Type B pancreatic cell (in vitro differentiated cells): ENCODE measurements around the gene COQ7. TPM values are rescaled to one million over a fixed set of nuclear protein-coding genes. Genes with fewer than 3 reads are reported as not detected.

Source experiments
- DNase-seq: peaks from one replicate; pipeline ENCODE4 v3.0.0; 2021; ENCODE audit warnings: mixed read lengths; ENCODE audit not compliant: unreplicated experiment; ENCODE audit errors: extremely low spot score
- H3K27ac Mint-ChIP-seq: 2 replicates; pipeline ENCODE4 v1.8.0; 2021; ENCODE audit warnings: mild to moderate bottlenecking, mixed read lengths
- H3K27me3 Mint-ChIP-seq: 2 replicates; pipeline ENCODE4 v1.8.0; 2021; ENCODE audit warnings: mixed read lengths
- H3K36me3 Mint-ChIP-seq: 2 replicates; pipeline ENCODE4 v1.8.0; 2021; ENCODE audit warnings: mixed read lengths
- H3K4me1 Mint-ChIP-seq: one replicate; pipeline ENCODE4 v1.8.0; 2021; ENCODE audit warnings: mixed read lengths; ENCODE audit not compliant: unreplicated experiment
- H3K4me3 Mint-ChIP-seq: 2 replicates; pipeline ENCODE4 v1.8.0; 2021; ENCODE audit warnings: mild to moderate bottlenecking, mixed read lengths
- H3K9me3 Mint-ChIP-seq: 2 replicates; pipeline ENCODE4 v1.8.0; 2021; ENCODE audit warnings: mixed read lengths
- total RNA-seq: library from RNA; stranded (reverse); gene quantifications from 2 replicates; pipeline ENCODE4 v1.2.1, GENCODE V29; 2021; ENCODE audit warnings: low replicate concordance
- TF ChIP-seq, protein P1 (sequence below): fragments of 200-600 bp; sonication (generic); conservative IDR thresholded peaks from 2 replicates; pipeline ENCODE4 v1.5.0; 2021; ENCODE audit warnings: antibody characterized with exemption, mild to moderate bottlenecking

Gene COQ7
- total RNA-seq, 1 donor from 2014 or later: 21.7 TPM

DNA sequence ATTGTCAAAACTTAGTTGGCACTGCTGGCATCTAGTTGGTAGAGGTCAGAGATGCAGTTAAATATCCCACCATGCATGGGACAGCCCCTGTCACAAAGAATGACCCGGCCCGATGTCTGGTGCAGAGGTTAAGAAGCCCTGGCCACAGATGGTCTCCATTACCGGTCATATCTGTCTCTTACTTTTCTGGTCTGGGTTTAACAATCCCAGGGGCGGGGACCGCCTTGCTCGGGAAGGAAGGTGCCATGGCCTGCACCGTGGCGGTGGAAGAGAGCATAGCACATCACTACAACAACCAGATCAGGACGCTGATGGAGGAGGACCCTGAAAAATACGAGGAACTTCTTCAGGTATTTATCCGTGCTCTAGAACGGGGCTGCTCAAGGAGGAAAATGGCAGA is 8.1 kb downstream of the COQ7 start:
- Mint-ChIP-seq H3K27me3 (no peaks in the 10 kb centered on the region), H3K4me1 (no peaks in the 10 kb centered on the region), H3K9me3 (no peaks in the 10 kb centered on the region), H3K36me3 (peaks cover 19% of the 10 kb centered on the region), H3K4me3 (no peak overlapping the region), H3K27ac (no peak overlapping the region)
- no peak for DNase-seq
- TF ChIP-seq, protein P1, sequence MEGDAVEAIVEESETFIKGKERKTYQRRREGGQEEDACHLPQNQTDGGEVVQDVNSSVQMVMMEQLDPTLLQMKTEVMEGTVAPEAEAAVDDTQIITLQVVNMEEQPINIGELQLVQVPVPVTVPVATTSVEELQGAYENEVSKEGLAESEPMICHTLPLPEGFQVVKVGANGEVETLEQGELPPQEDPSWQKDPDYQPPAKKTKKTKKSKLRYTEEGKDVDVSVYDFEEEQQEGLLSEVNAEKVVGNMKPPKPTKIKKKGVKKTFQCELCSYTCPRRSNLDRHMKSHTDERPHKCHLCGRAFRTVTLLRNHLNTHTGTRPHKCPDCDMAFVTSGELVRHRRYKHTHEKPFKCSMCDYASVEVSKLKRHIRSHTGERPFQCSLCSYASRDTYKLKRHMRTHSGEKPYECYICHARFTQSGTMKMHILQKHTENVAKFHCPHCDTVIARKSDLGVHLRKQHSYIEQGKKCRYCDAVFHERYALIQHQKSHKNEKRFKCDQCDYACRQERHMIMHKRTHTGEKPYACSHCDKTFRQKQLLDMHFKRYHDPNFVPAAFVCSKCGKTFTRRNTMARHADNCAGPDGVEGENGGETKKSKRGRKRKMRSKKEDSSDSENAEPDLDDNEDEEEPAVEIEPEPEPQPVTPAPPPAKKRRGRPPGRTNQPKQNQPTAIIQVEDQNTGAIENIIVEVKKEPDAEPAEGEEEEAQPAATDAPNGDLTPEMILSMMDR: no peak

DNA sequence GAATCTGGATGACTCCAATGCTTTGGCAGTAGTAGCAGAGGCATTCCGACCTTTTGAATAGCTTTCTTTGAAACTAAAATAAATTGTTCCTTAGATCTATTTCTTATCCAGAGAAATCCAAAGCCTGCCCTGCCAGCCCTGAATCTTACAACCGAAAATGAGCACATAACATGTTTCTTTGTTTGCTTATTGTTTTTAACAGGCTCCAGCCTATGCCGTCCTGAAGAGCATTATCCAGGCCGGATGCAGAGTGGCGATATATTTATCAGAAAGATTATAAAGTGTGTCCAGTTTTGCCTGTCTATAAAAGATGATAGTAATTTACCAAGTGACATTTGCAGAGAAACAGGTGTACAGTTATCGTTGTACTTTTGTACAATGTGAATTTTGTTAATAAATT is 10.5 kb downstream of the COQ7 start:
- Mint-ChIP-seq H3K27ac (no peak overlapping the region), H3K27me3 (no peaks in the 10 kb centered on the region), H3K9me3 (no peaks in the 10 kb centered on the region), H3K4me1 (no peaks in the 10 kb centered on the region), H3K4me3 (no peak overlapping the region), H3K36me3 (peaks cover 14% of the 10 kb centered on the region)
- no peak for DNase-seq
- TF ChIP-seq, protein P1: no peak

DNA sequence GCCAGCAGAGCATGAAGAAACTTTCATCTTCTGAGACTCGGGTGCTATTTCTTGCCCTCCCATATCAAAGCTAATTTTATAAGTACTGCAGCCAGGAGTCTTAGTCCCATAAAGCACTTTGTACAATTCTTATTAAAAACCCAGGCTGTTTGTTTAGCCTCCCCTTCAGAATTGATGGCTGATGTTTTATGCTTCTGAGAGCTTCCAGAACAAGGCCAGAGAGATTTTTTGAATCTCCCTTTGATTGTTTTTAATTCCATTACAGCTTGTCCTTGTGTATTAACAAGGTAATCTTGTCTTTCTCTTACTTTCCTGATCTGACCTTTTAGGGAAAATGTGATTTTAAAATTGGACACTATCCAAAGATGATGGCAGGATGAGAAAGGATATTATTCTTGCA is 16.3 kb downstream of the COQ7 start:
- Mint-ChIP-seq H3K27ac (no peak overlapping the region), H3K4me3 (no peak overlapping the region), H3K36me3 (peaks cover 15% of the 10 kb centered on the region), H3K27me3 (peaks cover 5% of the 10 kb centered on the region), H3K9me3 (no peaks in the 10 kb centered on the region), H3K4me1 (peaks cover 4% of the 10 kb centered on the region)
- no peak for DNase-seq
- TF ChIP-seq, protein P1: no peak

DNA sequence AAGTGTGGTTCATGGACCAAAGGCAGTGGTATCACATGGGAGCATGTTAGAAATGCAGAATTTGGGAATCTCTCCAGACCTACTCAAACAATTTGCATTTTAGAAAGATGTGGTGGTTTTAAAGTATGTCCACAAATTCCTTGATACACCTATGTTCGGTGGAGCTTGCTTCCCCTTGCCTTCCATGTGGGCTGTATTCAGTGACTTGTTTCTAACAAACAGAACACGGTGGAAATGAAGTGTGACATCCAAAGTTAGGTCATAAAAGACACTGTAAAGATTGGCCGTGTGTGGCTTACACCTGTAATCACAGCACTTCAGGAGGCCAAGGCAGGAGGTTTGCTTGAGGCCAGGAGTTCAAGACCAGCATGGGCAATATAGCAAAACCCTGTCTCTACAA is 16.7 kb downstream of the COQ7 start:
- Mint-ChIP-seq H3K27ac (no peak overlapping the region), H3K36me3 (peaks cover 13% of the 10 kb centered on the region), H3K4me1 (peaks cover 4% of the 10 kb centered on the region), H3K27me3 (peaks cover 5% of the 10 kb centered on the region), H3K9me3 (no peaks in the 10 kb centered on the region), H3K4me3 (no peak overlapping the region)
- TF ChIP-seq, protein P1: no peak
- DNase-seq: no peak

DNA sequence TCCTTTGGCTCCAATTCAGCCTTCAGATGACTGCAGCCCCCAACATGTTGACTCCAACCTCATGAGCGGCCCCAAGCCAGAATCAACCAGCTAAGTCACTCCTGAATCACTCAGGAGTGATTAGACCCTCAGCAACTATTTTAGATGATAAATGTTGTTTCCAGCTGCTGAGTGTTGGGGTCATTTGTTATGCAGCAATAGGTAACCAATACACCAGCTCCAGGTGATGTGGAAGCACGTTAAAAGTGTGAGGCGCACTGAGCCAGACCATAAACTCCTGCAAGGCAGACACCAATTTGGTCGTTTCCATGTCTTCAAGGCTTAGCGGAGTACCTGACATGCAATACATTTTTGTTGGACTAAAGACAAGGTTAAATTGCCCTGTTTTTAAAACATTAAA is 17.5 kb downstream of the COQ7 start:
- Mint-ChIP-seq H3K4me1 (peaks cover 4% of the 10 kb centered on the region), H3K9me3 (no peaks in the 10 kb centered on the region), H3K27me3 (peaks cover 5% of the 10 kb centered on the region)

More for the DNA sequence above, 17.5 kb downstream of the COQ7 start:
- no peak for DNase-seq
- TF ChIP-seq, protein P1: no peak
- H3K4me3 Mint-ChIP-seq: no peak overlapping the region
- H3K27ac Mint-ChIP-seq: no peak overlapping the region
- H3K36me3 Mint-ChIP-seq: peaks cover 11% of the 10 kb centered on the region
